ENCODE results near the gene AGR3.

DNA sequence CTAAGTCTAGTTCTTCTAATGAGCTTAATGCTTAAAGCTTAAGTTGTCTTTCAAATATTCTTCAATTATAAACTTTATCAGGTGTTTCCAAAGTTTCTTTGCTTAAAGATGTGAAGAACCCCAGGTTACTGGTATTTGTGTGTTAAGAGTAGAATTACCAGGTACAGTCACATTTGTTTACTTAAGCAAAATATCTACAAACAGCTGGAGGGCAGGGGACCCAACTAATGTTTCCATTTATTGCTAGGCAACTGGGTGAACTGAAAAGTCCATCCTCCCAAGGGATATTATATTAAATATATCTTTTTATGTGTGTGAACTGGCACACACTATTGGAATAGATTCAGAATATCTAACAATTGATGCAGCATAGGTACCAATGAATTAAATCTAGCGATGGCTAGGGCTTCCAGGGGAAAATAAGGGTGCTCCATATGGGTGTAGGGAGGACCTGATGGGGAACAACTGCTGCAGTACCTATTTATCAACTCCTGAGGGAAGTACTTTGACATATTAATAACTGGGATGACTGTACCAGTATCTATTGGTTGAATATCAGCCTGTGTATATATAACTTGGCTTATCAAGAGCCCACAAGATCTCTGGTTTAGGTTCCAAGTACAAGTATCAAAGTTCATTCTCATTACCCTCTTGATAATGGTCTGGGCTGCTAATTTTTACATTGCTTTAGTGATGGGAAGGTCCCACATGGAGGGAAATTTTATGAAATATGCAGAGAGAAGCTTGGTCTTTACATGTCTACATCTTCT is 10.3 kb upstream of the AGR3 start:
- TF ChIP-seq, protein P1, sequence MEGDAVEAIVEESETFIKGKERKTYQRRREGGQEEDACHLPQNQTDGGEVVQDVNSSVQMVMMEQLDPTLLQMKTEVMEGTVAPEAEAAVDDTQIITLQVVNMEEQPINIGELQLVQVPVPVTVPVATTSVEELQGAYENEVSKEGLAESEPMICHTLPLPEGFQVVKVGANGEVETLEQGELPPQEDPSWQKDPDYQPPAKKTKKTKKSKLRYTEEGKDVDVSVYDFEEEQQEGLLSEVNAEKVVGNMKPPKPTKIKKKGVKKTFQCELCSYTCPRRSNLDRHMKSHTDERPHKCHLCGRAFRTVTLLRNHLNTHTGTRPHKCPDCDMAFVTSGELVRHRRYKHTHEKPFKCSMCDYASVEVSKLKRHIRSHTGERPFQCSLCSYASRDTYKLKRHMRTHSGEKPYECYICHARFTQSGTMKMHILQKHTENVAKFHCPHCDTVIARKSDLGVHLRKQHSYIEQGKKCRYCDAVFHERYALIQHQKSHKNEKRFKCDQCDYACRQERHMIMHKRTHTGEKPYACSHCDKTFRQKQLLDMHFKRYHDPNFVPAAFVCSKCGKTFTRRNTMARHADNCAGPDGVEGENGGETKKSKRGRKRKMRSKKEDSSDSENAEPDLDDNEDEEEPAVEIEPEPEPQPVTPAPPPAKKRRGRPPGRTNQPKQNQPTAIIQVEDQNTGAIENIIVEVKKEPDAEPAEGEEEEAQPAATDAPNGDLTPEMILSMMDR (IDR thresholded peaks at IDR 0.05 in 2 of 3, conservative IDR thresholded peaks at IDR 0.05 in 1 of 3; ENCODE audit: borderline replicate concordance in 1 of 3, insufficient read depth in 1 of 3, low read depth in 2 of 3, low read length in 2 of 3): no peak
- no peak for TF ChIP-seq SIN3A (IDR thresholded peaks at IDR 0.05; ENCODE audit: low read depth)
- no peak for TF ChIP-seq EZH2 (IDR thresholded peaks at IDR 0.05)
- no peak for TF ChIP-seq EGR1 (IDR thresholded peaks at IDR 0.05; ENCODE audit: low read depth)
- TF ChIP-seq POLR2A (IDR thresholded peaks at IDR 0.05; ENCODE audit: borderline replicate concordance, extremely low read depth, insufficient read depth, insufficient read length): no peak
- TF ChIP-seq, protein P2, sequence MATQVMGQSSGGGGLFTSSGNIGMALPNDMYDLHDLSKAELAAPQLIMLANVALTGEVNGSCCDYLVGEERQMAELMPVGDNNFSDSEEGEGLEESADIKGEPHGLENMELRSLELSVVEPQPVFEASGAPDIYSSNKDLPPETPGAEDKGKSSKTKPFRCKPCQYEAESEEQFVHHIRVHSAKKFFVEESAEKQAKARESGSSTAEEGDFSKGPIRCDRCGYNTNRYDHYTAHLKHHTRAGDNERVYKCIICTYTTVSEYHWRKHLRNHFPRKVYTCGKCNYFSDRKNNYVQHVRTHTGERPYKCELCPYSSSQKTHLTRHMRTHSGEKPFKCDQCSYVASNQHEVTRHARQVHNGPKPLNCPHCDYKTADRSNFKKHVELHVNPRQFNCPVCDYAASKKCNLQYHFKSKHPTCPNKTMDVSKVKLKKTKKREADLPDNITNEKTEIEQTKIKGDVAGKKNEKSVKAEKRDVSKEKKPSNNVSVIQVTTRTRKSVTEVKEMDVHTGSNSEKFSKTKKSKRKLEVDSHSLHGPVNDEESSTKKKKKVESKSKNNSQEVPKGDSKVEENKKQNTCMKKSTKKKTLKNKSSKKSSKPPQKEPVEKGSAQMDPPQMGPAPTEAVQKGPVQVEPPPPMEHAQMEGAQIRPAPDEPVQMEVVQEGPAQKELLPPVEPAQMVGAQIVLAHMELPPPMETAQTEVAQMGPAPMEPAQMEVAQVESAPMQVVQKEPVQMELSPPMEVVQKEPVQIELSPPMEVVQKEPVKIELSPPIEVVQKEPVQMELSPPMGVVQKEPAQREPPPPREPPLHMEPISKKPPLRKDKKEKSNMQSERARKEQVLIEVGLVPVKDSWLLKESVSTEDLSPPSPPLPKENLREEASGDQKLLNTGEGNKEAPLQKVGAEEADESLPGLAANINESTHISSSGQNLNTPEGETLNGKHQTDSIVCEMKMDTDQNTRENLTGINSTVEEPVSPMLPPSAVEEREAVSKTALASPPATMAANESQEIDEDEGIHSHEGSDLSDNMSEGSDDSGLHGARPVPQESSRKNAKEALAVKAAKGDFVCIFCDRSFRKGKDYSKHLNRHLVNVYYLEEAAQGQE (IDR thresholded peaks at IDR 0.05; ENCODE audit: low read depth): no peak
- TF ChIP-seq EZH2phosphoT487 (IDR thresholded peaks at IDR 0.05; ENCODE audit: borderline replicate concordance): no peak
- TF ChIP-seq, protein P3, sequence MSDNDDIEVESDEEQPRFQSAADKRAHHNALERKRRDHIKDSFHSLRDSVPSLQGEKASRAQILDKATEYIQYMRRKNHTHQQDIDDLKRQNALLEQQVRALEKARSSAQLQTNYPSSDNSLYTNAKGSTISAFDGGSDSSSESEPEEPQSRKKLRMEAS (IDR thresholded peaks at IDR 0.05): no peak

Measured in HCT116 (cell line).